ENCODE measurements around the gene DYNLT1. TPM values are rescaled to one million over a fixed set of nuclear protein-coding genes. Genes with fewer than 3 reads are reported as not detected.
A peak's percentile ranks its signal among the peaks of the same experiment; 100 is the strongest.
"Not testable (repeated sequence)": the region's sequence is repeated elsewhere in the genome, so short reads cannot be mapped to it uniquely, and the experiment has no call there.

The DYNLT1 gene
- total RNA-seq, 6 experiments from 2014 or later, result 31.5 to 69.5 (median 40.0) TPM

DNA sequence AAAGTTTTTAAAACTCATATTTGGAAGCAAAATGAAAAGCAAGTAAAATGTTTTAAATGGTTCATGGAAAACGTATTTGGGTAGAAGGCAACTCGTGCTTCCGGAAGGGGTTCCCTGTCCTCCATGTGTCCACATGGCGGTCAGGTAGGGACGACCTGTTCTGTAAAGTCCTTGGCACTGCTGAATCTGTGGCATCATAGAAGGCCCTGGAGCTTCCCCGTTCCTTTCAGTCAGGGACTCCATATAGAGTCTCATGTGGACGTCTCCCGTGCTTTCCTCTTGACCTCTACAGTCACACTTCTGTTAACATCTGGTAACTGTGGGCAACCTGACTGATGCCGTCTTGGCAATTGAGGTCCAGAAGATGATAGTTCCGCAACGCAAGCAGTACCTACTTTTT is 11.4 kb downstream of the DYNLT1 start:
- TF ChIP-seq, protein P1, sequence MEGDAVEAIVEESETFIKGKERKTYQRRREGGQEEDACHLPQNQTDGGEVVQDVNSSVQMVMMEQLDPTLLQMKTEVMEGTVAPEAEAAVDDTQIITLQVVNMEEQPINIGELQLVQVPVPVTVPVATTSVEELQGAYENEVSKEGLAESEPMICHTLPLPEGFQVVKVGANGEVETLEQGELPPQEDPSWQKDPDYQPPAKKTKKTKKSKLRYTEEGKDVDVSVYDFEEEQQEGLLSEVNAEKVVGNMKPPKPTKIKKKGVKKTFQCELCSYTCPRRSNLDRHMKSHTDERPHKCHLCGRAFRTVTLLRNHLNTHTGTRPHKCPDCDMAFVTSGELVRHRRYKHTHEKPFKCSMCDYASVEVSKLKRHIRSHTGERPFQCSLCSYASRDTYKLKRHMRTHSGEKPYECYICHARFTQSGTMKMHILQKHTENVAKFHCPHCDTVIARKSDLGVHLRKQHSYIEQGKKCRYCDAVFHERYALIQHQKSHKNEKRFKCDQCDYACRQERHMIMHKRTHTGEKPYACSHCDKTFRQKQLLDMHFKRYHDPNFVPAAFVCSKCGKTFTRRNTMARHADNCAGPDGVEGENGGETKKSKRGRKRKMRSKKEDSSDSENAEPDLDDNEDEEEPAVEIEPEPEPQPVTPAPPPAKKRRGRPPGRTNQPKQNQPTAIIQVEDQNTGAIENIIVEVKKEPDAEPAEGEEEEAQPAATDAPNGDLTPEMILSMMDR (IDR thresholded peaks at IDR 0.05), result no peak
- no peak for TF ChIP-seq POLR2A (IDR thresholded peaks at IDR 0.05)
- H3K27ac ChIP-seq, result no peak overlapping the region
- H3K36me3 ChIP-seq, result peaks cover 0 to 26% (median 8%) of the 10 kb centered on the region in 4 donors
- H3K4me1 ChIP-seq, result peaks cover 0 to 16% (median 8%) of the 10 kb centered on the region in 4 donors
- intact Hi-C loops (cut with DNase I), result no loop called here
- DNase-seq (peak in 1 of 3 donors; percentile 26), ATAC-seq (no peak)
- no peak overlapping the region for H3K4me3 ChIP-seq
- 100% methylated on average over 5 of the region's 11 CpGs for WGBS (ENCODE audit: insufficient coverage, low coverage, low lambda C conversion rate, missing lambda C conversion rate)
- H3K27me3 ChIP-seq, result no peaks in the 10 kb centered on the region
- no peaks in the 10 kb centered on the region for H3K9me3 ChIP-seq

DNA sequence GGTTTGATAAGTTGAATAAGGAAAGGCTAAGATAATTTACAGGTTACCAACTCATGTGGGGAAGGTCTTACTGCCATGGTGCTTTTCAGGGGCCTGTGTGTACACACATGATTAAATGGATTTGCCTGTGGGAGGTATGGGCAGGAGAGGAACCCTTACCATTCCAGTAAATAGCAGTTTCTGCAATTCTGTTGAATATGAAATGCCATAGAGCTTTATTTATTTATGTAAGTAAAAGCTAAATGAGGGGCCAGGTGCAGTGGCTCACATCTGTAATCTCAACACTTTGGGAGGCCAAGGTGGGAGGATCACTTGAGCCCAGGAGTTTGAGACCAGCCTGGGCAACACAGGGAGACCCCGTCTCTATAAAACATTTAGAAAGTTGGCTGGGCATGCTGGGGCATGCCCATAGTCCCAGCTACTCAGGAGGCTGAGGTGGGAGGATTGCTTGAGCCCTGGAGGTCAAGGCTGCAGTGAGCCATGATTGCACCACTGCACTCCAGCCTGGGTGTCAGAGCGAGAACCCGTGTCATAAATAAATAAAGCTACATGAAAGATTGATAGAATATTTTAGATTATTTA is 11.9 kb downstream of the DYNLT1 start:
- 88% methylated on average over 2 of the region's 3 CpGs for WGBS (ENCODE audit: insufficient coverage, low coverage, low lambda C conversion rate, missing lambda C conversion rate)
- Histone ChIP-seq H3K4me1 (peaks cover 0 to 16% (median 8%) of the 10 kb centered on the region in 4 donors), H3K27ac (peak overlapping the region in 2 of 3 donors; percentile 15 to 21), H3K36me3 (peaks cover 0 to 25% (median 8%) of the 10 kb centered on the region in 4 donors)
- ATAC-seq; intact Hi-C loops (cut with DNase I); H3K4me3 ChIP-seq; H3K9me3 ChIP-seq; H3K27me3 ChIP-seq: not testable (repeated sequence)
- DNase-seq, result peak in 1 of 3 donors; percentile 15

DNA sequence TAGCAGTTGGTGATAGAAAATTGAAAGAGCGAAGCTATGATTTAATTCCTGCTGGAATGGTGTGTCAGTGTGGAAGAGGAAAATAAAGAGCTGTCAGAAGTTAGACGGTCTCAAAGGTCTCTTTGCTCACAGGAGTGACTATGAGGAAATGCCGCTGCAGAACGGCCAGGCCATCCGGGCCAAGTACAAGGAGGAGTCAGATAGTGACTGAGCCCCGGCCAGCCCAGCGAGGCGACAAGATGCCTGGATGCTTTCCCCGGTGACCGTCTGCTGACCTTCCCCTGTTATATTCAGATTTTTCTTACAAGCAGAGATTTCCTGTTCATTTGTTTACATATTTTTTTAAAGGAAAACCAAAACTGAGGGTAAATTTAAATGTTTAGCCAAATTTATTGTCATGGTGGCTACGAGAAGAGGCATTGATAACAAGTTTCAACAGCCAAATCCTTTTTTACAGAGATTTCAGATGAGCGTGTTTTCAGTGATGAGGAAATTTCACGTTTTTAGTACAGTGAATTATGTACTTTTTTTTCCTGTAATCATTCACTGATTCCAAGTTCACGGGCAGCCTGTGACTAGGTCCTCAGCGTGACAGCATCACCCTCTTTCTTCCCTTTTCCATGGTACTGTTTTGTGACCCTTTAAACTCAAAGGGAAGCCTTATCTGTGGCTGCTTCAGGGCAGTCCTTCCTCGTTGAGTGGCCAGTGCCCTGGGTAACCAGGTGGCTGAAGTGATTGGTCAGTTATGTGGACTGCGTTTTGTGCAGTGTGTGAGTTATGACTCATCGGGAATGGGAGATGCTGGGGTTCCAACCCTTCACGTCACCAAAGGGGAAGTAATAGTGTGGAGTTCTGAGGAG is 12.6 kb downstream of the DYNLT1 start:
- WGBS (ENCODE audit: insufficient coverage, low coverage, low lambda C conversion rate, missing lambda C conversion rate), result 31% methylated on average over 16 of the region's 19 CpGs
- Histone ChIP-seq H3K4me1 (peaks cover 0 to 16% (median 8%) of the 10 kb centered on the region in 4 donors), H3K27me3 (no peaks in the 10 kb centered on the region), H3K27ac (peak overlapping the region; percentile 17 to 54 (median 53)), H3K4me3 (no peak overlapping the region), H3K9me3 (no peaks in the 10 kb centered on the region), H3K36me3 (peaks cover 0 to 18% (median 8%) of the 10 kb centered on the region in 4 donors)
- DNase-seq (peak; percentile 78 to 86 (median 85)), ATAC-seq (peak; percentile 92 to 96 (median 92))
- no peak for TF ChIP-seq POLR2A (IDR thresholded peaks at IDR 0.05)
- TF ChIP-seq, protein P1 (IDR thresholded peaks at IDR 0.05), result no peak
- intact Hi-C loops (cut with DNase I), result no loop called here

DNA sequence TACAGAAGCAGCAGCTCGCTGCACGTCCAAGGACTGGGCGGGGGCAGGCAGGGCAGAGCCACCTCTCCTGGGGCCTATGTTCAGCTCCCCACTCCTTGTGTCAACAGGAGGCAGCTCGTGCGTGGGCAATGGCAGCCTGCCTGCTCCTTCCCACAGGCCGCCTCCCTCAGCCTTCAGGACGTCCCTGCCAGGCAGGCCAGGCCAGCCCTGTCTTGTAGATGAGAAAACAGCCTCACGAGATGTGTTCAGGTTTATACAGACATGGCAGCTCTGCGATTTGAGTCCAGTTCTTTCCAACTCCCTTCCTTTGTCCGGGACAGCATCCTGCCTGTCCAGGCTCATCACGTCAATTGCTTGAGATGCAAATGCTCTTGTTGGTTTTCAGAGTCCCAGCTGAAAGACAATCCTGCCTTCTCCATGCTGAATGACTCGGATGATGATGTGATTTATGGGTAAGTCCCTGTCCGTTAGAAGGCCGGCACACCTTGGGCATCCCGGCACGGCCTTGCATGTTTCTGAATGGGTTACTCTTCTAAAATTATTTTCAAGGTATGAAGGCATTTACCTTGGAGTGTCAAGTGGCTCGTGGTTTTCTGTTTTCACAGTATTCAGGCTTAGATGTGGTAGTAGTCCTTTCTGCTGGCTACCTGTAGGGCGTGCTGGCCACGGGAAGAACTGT is 13.5 kb downstream of the DYNLT1 start:
- H3K36me3 ChIP-seq, result peaks cover 0 to 14% (median 6%) of the 10 kb centered on the region in 4 donors

More for the DNA sequence above, 13.5 kb downstream of the DYNLT1 start:
- intact Hi-C loops (cut with DNase I), result no loop called here
- no peaks in the 10 kb centered on the region for H3K27me3 ChIP-seq
- peak in 1 of 3 donors; percentile 46 for DNase-seq
- H3K4me3 ChIP-seq, result no peak overlapping the region
- WGBS (ENCODE audit: insufficient coverage, low coverage, low lambda C conversion rate, missing lambda C conversion rate), result 84% methylated on average over 15 of the region's 19 CpGs
- peak in 1 of 4 donors; percentile 7 for ATAC-seq
- no peaks in the 10 kb centered on the region for H3K9me3 ChIP-seq
- TF ChIP-seq, protein P1 (IDR thresholded peaks at IDR 0.05), result no peak
- TF ChIP-seq POLR2A (IDR thresholded peaks at IDR 0.05), result no peak
- peaks cover 0 to 16% (median 8%) of the 10 kb centered on the region in 4 donors for H3K4me1 ChIP-seq
- peak overlapping the region; percentile 17 to 54 (median 53) for H3K27ac ChIP-seq

Measured in right lobe of liver (tissue), 6 donors.